ENCODE data around the gene EVA1B. TPM values are rescaled to one million over a fixed set of nuclear protein-coding genes. Genes with fewer than 3 reads are reported as not detected.

EVA1B gene
- total RNA-seq, 1 donor from 2014 or later: 1.5 TPM

GRCh38 chr1:36321119-36321951 is 2.1 kb downstream of the EVA1B start:
- no peak overlapping the region for H3K4me3 Mint-ChIP-seq (ENCODE audit: unreplicated experiment)
- no peak for TF ChIP-seq CTCF (IDR thresholded peaks at IDR 0.05; ENCODE audit: partially characterized antibody, unreplicated experiment)
- DNase-seq: peak; percentile 45
- peaks cover 25% of the 10 kb centered on the region for H3K27me3 Mint-ChIP-seq (ENCODE audit: unreplicated experiment)
- peaks cover 2% of the 10 kb centered on the region for H3K4me1 Mint-ChIP-seq (ENCODE audit: low read depth, unreplicated experiment)
- peaks cover 7% of the 10 kb centered on the region for H3K9me3 Mint-ChIP-seq (ENCODE audit: unreplicated experiment)
- H3K27ac Mint-ChIP-seq (ENCODE audit: unreplicated experiment): no peak overlapping the region
- peaks cover 6% of the 10 kb centered on the region for H3K36me3 Mint-ChIP-seq (ENCODE audit: unreplicated experiment)

GRCh38 chr1:36320767-36321118 is 2.7 kb downstream of the EVA1B start:
- peaks cover 25% of the 10 kb centered on the region for H3K27me3 Mint-ChIP-seq (ENCODE audit: unreplicated experiment)
- H3K9me3 Mint-ChIP-seq (ENCODE audit: unreplicated experiment): peaks cover 7% of the 10 kb centered on the region
- no peak overlapping the region for H3K27ac Mint-ChIP-seq (ENCODE audit: unreplicated experiment)

GRCh38 chr1:36320291-36320761 is 3.1 kb downstream of the EVA1B start:
- TF ChIP-seq CTCF (IDR thresholded peaks at IDR 0.05; ENCODE audit: partially characterized antibody, unreplicated experiment): no peak
- no peak for DNase-seq
- peak overlapping the region; percentile 77 for H3K4me3 Mint-ChIP-seq (ENCODE audit: unreplicated experiment)
- peaks cover 6% of the 10 kb centered on the region for H3K36me3 Mint-ChIP-seq (ENCODE audit: unreplicated experiment)
- H3K27ac Mint-ChIP-seq (ENCODE audit: unreplicated experiment): no peak overlapping the region
- H3K9me3 Mint-ChIP-seq (ENCODE audit: unreplicated experiment): peaks cover 7% of the 10 kb centered on the region
- peaks cover 23% of the 10 kb centered on the region for H3K27me3 Mint-ChIP-seq (ENCODE audit: unreplicated experiment)
- H3K4me1 Mint-ChIP-seq (ENCODE audit: low read depth, unreplicated experiment): peaks cover 2% of the 10 kb centered on the region

More at GRCh38 chr1:36320767-36321118, 2.7 kb downstream of the EVA1B start:
- no peak for DNase-seq
- Mint-ChIP-seq H3K36me3 (ENCODE audit: unreplicated experiment) (peaks cover 6% of the 10 kb centered on the region), H3K4me1 (ENCODE audit: low read depth, unreplicated experiment) (peaks cover 2% of the 10 kb centered on the region), H3K4me3 (ENCODE audit: unreplicated experiment) (peak overlapping the region; percentile 77)
- no peak for TF ChIP-seq CTCF (IDR thresholded peaks at IDR 0.05; ENCODE audit: partially characterized antibody, unreplicated experiment)

- TF ChIP-seq CTCF (IDR thresholded peaks at IDR 0.05; ENCODE audit: partially characterized antibody, unreplicated experiment): no peak
- H3K27ac Mint-ChIP-seq (ENCODE audit: unreplicated experiment): no peak overlapping the region
- no peaks in the 10 kb centered on the region for H3K4me1 Mint-ChIP-seq (ENCODE audit: low read depth, unreplicated experiment)
- no peak overlapping the region for H3K4me3 Mint-ChIP-seq (ENCODE audit: unreplicated experiment)
- peaks cover 2% of the 10 kb centered on the region for H3K27me3 Mint-ChIP-seq (ENCODE audit: unreplicated experiment)
- no peaks in the 10 kb centered on the region for H3K36me3 Mint-ChIP-seq (ENCODE audit: unreplicated experiment)
- H3K9me3 Mint-ChIP-seq (ENCODE audit: unreplicated experiment): no peaks in the 10 kb centered on the region
- no peak for DNase-seq
Observed at GRCh38 chr1:36309397-36309796, 14.0 kb downstream of the EVA1B start.

Measured in glutamatergic neuron (in vitro differentiated cells).